ENCODE data around the gene CREB3L2. TPM values are rescaled to one million over a fixed set of nuclear protein-coding genes. Genes with fewer than 3 reads are reported as not detected.
A peak's percentile ranks its signal among the peaks of the same experiment; 100 is the strongest.

Gene CREB3L2
- total and polyA plus RNA-seq, 4 donors = 7.4 to 89.1 (median 44.0) TPM

- H3K4me1 ChIP-seq (ENCODE audit: control insufficient read depth in 5 of 5, insufficient read depth in 5 of 5, low read length in 5 of 5) = peaks cover 18 to 36% (median 19%) of the 10 kb centered on the region in 5 donors
Observed at GRCh38 chr7:137981175-137981574, 20.7 kb downstream of the CREB3L2 start.

GRCh38 chr7:137980308-137980707 lies 21.6 kb downstream of the CREB3L2 start:
- H3K27ac ChIP-seq (ENCODE audit: low read depth in 1 of 2, low read length in 1 of 2) = no peak overlapping the region
- no peak for ATAC-seq (ENCODE audit: insufficient read depth, low FRiP score)
- no peak overlapping the region for H3K4me3 ChIP-seq
- WGBS, 2 donors = 87 to 96% methylated on average over 2 of the region's 2 CpGs
- H3K4me1 ChIP-seq (ENCODE audit: control insufficient read depth in 5 of 5, insufficient read depth in 5 of 5, low read length in 5 of 5) = peaks cover 16 to 33% (median 19%) of the 10 kb centered on the region in 5 donors
- peaks cover 0 to 2% (median 0%) of the 10 kb centered on the region in 4 donors for H3K36me3 ChIP-seq (ENCODE audit: control insufficient read depth in 4 of 4, insufficient read depth in 4 of 4, low read length in 4 of 4)
- DNase-seq = no peak
- H3K27me3 ChIP-seq (ENCODE audit: control insufficient read depth in 3 of 3, insufficient read depth in 3 of 3, low read length in 2 of 3) = no peaks in the 10 kb centered on the region
- no peak for TF ChIP-seq CTCF (IDR thresholded peaks at IDR 0.05; ENCODE audit: control extremely low read depth, extremely low read depth)
- no peak overlapping the region for H3K9ac ChIP-seq (ENCODE audit: insufficient read depth in 1 of 2, low read length in 2 of 2)
- H3K9me3 ChIP-seq (ENCODE audit: control insufficient read depth in 4 of 4, insufficient read depth in 3 of 4, low read length in 3 of 4) = peaks cover 0 to 5% (median 0%) of the 10 kb centered on the region in 4 donors

More at GRCh38 chr7:137981175-137981574, 20.7 kb downstream of the CREB3L2 start:
- H3K9me3 ChIP-seq (ENCODE audit: control insufficient read depth in 4 of 4, insufficient read depth in 3 of 4, low read length in 3 of 4) = peaks cover 0 to 5% (median 0%) of the 10 kb centered on the region in 4 donors
- H3K4me3 ChIP-seq = no peak overlapping the region
- ATAC-seq (ENCODE audit: insufficient read depth, low FRiP score) (no peak), DNase-seq (no peak)
- H3K9ac ChIP-seq (ENCODE audit: insufficient read depth in 1 of 2, low read length in 2 of 2) = no peak overlapping the region
- peak overlapping the region in 1 of 2 donors; percentile 35 for H3K27ac ChIP-seq (ENCODE audit: low read depth in 1 of 2, low read length in 1 of 2)
- TF ChIP-seq CTCF (IDR thresholded peaks at IDR 0.05; ENCODE audit: control extremely low read depth, extremely low read depth) = no peak
- H3K36me3 ChIP-seq (ENCODE audit: control insufficient read depth in 4 of 4, insufficient read depth in 4 of 4, low read length in 4 of 4) = peaks cover 0 to 2% (median 0%) of the 10 kb centered on the region in 4 donors
- no peaks in the 10 kb centered on the region for H3K27me3 ChIP-seq (ENCODE audit: control insufficient read depth in 3 of 3, insufficient read depth in 3 of 3, low read length in 2 of 3)

DNA sequence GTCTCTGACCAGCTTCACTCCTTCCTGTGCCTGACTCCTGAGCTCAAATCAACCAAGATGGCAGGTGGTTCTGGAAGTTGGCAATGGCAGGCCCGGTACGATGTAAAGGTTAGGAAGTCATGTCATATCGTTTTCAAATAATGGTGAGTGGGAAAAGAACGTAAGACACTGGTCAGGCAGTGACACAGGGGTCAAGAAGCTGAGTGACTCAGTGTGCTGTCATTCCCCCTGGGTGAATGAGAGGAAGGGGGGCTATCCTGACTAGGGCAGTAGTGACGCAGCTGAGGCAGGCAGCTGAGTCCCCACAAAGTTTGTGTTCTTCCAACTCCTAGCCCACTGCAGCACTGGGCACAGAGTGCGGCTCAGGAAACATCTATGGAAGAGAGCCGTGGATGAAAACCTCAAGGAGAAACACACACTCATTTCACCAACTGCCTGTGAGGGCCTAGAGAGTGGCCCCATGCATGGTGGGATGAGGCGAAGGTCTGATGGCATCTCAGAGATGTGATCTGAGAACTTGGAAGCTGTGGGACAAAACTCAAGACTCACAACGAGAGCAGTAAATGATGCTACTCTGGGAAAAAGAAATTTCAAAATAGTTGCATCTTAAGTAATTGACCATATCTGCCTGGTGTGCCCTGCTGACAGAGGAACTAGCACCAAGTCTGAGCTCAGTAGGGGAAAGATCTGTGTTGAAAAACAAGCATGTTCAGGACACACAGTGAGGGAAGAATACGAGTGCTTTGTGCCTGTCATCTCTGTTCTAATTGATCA lies 23.2 kb downstream of the CREB3L2 start:
- DNase-seq = no peak
- Histone ChIP-seq H3K9ac (ENCODE audit: insufficient read depth in 1 of 2, low read length in 2 of 2) (no peak overlapping the region), H3K9me3 (ENCODE audit: control insufficient read depth in 4 of 4, insufficient read depth in 3 of 4, low read length in 3 of 4) (peaks cover 0 to 5% (median 0%) of the 10 kb centered on the region in 4 donors), H3K4me1 (ENCODE audit: control insufficient read depth in 5 of 5, insufficient read depth in 5 of 5, low read length in 5 of 5) (peaks cover 12 to 24% (median 16%) of the 10 kb centered on the region in 5 donors), H3K4me3 (no peak overlapping the region), H3K27me3 (ENCODE audit: control insufficient read depth in 3 of 3, insufficient read depth in 3 of 3, low read length in 2 of 3) (no peaks in the 10 kb centered on the region), H3K36me3 (ENCODE audit: control insufficient read depth in 4 of 4, insufficient read depth in 4 of 4, low read length in 4 of 4) (peaks cover 0 to 2% (median 0%) of the 10 kb centered on the region in 4 donors), H3K27ac (ENCODE audit: low read depth in 1 of 2, low read length in 1 of 2) (peak overlapping the region; percentile 55 to 72)
- 67 to 69% methylated on average over 10 of the region's 10 CpGs for WGBS, 2 donors
- TF ChIP-seq CTCF (IDR thresholded peaks at IDR 0.05; ENCODE audit: control extremely low read depth, extremely low read depth) = no peak
- peak; percentile 71 for ATAC-seq (ENCODE audit: insufficient read depth, low FRiP score)
